ENCODE measurements around the gene KIAA1328.

Gene KIAA1328

GRCh38 chr18:36888778-36889177 lies 59.9 kb downstream of the KIAA1328 start:
- no peak for DNase-seq (ENCODE audit: low read depth)
- H3K4me3 ChIP-seq (ENCODE audit: control insufficient read depth, low read depth, low read length), result no peak overlapping the region
- TF ChIP-seq CTCF (conservative IDR thresholded peaks at IDR 0.05; ENCODE audit: control insufficient read depth, insufficient read depth, low read depth, low read length), result no peak

DNA sequence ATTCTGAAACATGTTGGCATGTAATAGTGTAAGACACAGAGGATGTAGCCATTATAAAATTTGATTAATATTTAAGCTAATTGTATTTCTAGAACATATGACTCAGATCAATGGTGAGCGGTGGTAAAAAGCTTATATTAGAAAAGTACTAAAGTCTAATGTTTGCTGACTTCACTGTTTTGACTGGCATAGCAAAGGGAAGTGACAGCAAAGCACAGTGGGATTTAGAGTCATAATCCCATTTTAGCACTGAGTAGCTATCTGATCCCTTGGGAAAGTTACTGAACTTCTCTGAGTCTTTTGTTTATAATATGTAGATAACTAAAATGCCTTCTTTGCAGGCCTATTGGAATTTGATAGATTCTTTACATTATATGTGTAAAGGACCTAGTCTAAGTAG lies 60.4 kb downstream of the KIAA1328 start:
- peak; percentile 40 for DNase-seq (ENCODE audit: low read depth)
- no peak for TF ChIP-seq CTCF (conservative IDR thresholded peaks at IDR 0.05; ENCODE audit: control insufficient read depth, insufficient read depth, low read depth, low read length)

DNA sequence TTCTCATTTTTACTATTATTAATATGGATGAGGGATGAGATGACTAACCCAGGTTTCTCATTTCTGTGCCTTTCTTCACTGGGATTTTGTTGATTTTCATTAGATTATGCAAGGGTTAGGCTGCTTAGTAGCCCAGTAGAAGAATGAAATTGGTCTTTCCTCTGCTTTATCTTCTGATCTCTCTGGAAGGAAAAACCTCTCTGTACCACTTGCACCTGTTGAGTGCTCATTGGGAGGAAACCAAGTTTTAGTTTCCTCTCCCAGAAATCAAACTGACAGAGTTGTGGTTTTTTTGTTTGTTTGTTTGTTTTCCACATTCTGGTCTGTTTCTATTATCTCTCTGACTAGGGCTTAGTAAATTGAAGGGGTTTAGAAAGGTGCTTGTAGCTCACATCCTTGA lies 60.8 kb downstream of the KIAA1328 start:
- TF ChIP-seq CTCF (conservative IDR thresholded peaks at IDR 0.05; ENCODE audit: control insufficient read depth, insufficient read depth, low read depth, low read length), result no peak
- DNase-seq (ENCODE audit: low read depth), result no peak
- no peak overlapping the region for H3K4me3 ChIP-seq (ENCODE audit: control insufficient read depth, low read depth, low read length)

More for the DNA sequence above, 60.4 kb downstream of the KIAA1328 start:
- no peak overlapping the region for H3K4me3 ChIP-seq (ENCODE audit: control insufficient read depth, low read depth, low read length)

GRCh38 chr18:36890598-36890997 lies 61.7 kb downstream of the KIAA1328 start:
- no peak for DNase-seq (ENCODE audit: low read depth)
- no peak for TF ChIP-seq CTCF (conservative IDR thresholded peaks at IDR 0.05; ENCODE audit: control insufficient read depth, insufficient read depth, low read depth, low read length)
- H3K4me3 ChIP-seq (ENCODE audit: control insufficient read depth, low read depth, low read length), result no peak overlapping the region

GRCh38 chr18:36893227-36893626 lies 64.3 kb downstream of the KIAA1328 start:
- H3K4me3 ChIP-seq (ENCODE audit: control insufficient read depth, low read depth, low read length), result no peak overlapping the region
- DNase-seq (ENCODE audit: low read depth), result no peak
- no peak for TF ChIP-seq CTCF (conservative IDR thresholded peaks at IDR 0.05; ENCODE audit: control insufficient read depth, insufficient read depth, low read depth, low read length)

DNA sequence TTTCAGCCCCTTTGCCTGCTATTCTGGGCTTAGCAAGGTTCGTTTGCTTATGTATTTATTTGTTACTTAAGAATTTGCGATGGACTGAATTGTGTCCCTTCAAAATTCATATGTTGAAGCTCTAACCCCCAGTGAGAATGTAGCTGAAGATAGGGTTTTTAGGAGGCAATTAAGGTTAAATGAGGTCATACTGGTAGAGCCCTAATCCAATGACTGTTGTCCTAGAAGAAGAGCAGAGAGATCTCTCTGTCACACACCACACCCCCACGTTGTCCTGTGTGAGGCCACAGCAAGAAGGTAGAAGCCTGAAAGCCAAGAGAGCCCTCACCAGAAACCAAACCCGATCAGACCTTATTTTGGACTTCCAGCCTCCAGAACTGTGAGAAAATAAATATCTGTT lies 66.7 kb downstream of the KIAA1328 start:
- TF ChIP-seq CTCF (conservative IDR thresholded peaks at IDR 0.05; ENCODE audit: control insufficient read depth, insufficient read depth, low read depth, low read length), result no peak

GRCh38 chr18:36897253-36897652 lies 68.3 kb downstream of the KIAA1328 start:
- no peak for DNase-seq (ENCODE audit: low read depth)
- no peak overlapping the region for H3K4me3 ChIP-seq (ENCODE audit: control insufficient read depth, low read depth, low read length)
- TF ChIP-seq CTCF (conservative IDR thresholded peaks at IDR 0.05; ENCODE audit: control insufficient read depth, insufficient read depth, low read depth, low read length), result no peak

More for the DNA sequence above, 66.7 kb downstream of the KIAA1328 start:
- H3K4me3 ChIP-seq (ENCODE audit: control insufficient read depth, low read depth, low read length), result no peak overlapping the region
- no peak for DNase-seq (ENCODE audit: low read depth)
